ENCODE data around the gene GJD4. TPM values are rescaled to one million over a fixed set of nuclear protein-coding genes. Genes with fewer than 3 reads are reported as not detected.

Gene GJD4
- total and polyA plus RNA-seq, 2 donors (not counting 1 experiment from before 2014, with no cell fraction given), result not detected

GRCh38 chr10:35569836-35570235 lies 35.3 kb upstream of the GJD4 start:
- WGBS (ENCODE audit: insufficient coverage), result 92% methylated on average over 3 of the region's 4 CpGs
- no peak overlapping the region for H3K27ac Mint-ChIP-seq
- Histone ChIP-seq H4K20me1 (ENCODE audit: control insufficient read depth, insufficient read depth, low read length, poor library complexity, severe bottlenecking) (peaks cover 7% of the 10 kb centered on the region), H3K27ac (ENCODE audit: low read length in 2 of 2) (no peak overlapping the region), H3K4me2 (replicated peaks; ENCODE audit: low read depth, low read length, poor library complexity, severe bottlenecking) (no peak overlapping the region), H3K4me1 (ENCODE audit: control insufficient read depth in 2 of 2, insufficient read depth in 2 of 2, low read length in 2 of 2) (peaks cover 4 to 5% of the 10 kb centered on the region in 2 donors), H3K27me3 (replicated peaks in 1 of 4; ENCODE audit: control extremely low read depth in 1 of 4, control insufficient read depth in 3 of 4, insufficient read depth in 4 of 4, low read length in 3 of 4) (no peaks in the 10 kb centered on the region), H3K36me3 (replicated peaks in 1 of 2; ENCODE audit: control extremely low read depth in 1 of 2, control insufficient read depth in 1 of 2, extremely low read depth in 1 of 2, insufficient read depth in 2 of 2, low read length in 1 of 2) (peaks cover 0 to 38% of the 10 kb centered on the region in 2 experiments), H3K9ac (ENCODE audit: low read length) (no peak overlapping the region), H3K79me2 (ENCODE audit: control insufficient read depth, insufficient read depth, low read length) (no peaks in the 10 kb centered on the region), H3K9me3 (ENCODE audit: control extremely low read depth in 1 of 3, control insufficient read depth in 2 of 3, insufficient read depth in 1 of 3, low read length in 2 of 3) (no peaks in the 10 kb centered on the region), H3K4me3 (ENCODE audit: control extremely low read depth in 1 of 5, extremely low read depth in 1 of 5, insufficient read depth in 1 of 5, low read depth in 2 of 5, low read length in 4 of 5) (no peak overlapping the region), H2AFZ (ENCODE audit: insufficient read depth, low read depth, low read length, poor library complexity, severe bottlenecking) (no peak overlapping the region)
- ChIA-PET POLR2A (no interaction called here), CTCF (no interaction called here)
- DNase-seq (no peak), ATAC-seq (ENCODE audit: low read depth) (no peak)
- H3K9me3 Mint-ChIP-seq (ENCODE audit: insufficient read depth), result no peaks in the 10 kb centered on the region
- intact Hi-C loops (cut with micrococcal nuclease), result no loop called here
- H3K27me3 Mint-ChIP-seq, result no peaks in the 10 kb centered on the region
- no peak for TF ChIP-seq CTCF (IDR thresholded peaks at IDR 0.05)
- no peak for TF ChIP-seq EZH2 (IDR thresholded peaks at IDR 0.05; ENCODE audit: borderline replicate concordance, insufficient read depth, low read depth, low read length, poor library complexity, severe bottlenecking)
- no peak overlapping the region for H3K4me3 Mint-ChIP-seq
- peaks cover 8% of the 10 kb centered on the region for H3K4me1 Mint-ChIP-seq

- Histone ChIP-seq H3K27me3 (replicated peaks in 1 of 4; ENCODE audit: control extremely low read depth in 1 of 4, control insufficient read depth in 3 of 4, insufficient read depth in 4 of 4, low read length in 3 of 4) (no peaks in the 10 kb centered on the region), H3K9ac (ENCODE audit: low read length) (no peak overlapping the region), H3K9me3 (ENCODE audit: control extremely low read depth in 1 of 3, control insufficient read depth in 2 of 3, insufficient read depth in 1 of 3, low read length in 2 of 3) (no peaks in the 10 kb centered on the region), H3K4me3 (ENCODE audit: control extremely low read depth in 1 of 5, extremely low read depth in 1 of 5, insufficient read depth in 1 of 5, low read depth in 2 of 5, low read length in 4 of 5) (no peak overlapping the region), H3K36me3 (replicated peaks in 1 of 2; ENCODE audit: control extremely low read depth in 1 of 2, control insufficient read depth in 1 of 2, extremely low read depth in 1 of 2, insufficient read depth in 2 of 2, low read length in 1 of 2) (peaks cover 0 to 38% of the 10 kb centered on the region in 2 experiments), H2AFZ (ENCODE audit: insufficient read depth, low read depth, low read length, poor library complexity, severe bottlenecking) (no peak overlapping the region), H3K4me1 (ENCODE audit: control insufficient read depth in 2 of 2, insufficient read depth in 2 of 2, low read length in 2 of 2) (no peaks in the 10 kb centered on the region), H3K27ac (ENCODE audit: low read length in 2 of 2) (no peak overlapping the region), H4K20me1 (ENCODE audit: control insufficient read depth, insufficient read depth, low read length, poor library complexity, severe bottlenecking) (peaks cover 2% of the 10 kb centered on the region), H3K4me2 (replicated peaks; ENCODE audit: low read depth, low read length, poor library complexity, severe bottlenecking) (no peak overlapping the region), H3K79me2 (ENCODE audit: control insufficient read depth, insufficient read depth, low read length) (no peaks in the 10 kb centered on the region)
- WGBS (ENCODE audit: insufficient coverage), result no CpG with 5 or more reads among the region's 1 CpG
- intact Hi-C loops (cut with micrococcal nuclease), result no loop called here
- DNase-seq, result no peak
- POLR2A ChIA-PET, result no interaction called here
- Mint-ChIP-seq H3K27me3 (no peaks in the 10 kb centered on the region), H3K4me1 (peaks cover 4% of the 10 kb centered on the region), H3K4me3 (no peak overlapping the region), H3K9me3 (ENCODE audit: insufficient read depth) (no peaks in the 10 kb centered on the region), H3K27ac (no peak overlapping the region)
- no peak for TF ChIP-seq EZH2 (IDR thresholded peaks at IDR 0.05; ENCODE audit: borderline replicate concordance, insufficient read depth, low read depth, low read length, poor library complexity, severe bottlenecking)
- no peak for TF ChIP-seq CTCF (IDR thresholded peaks at IDR 0.05)
- ATAC-seq (ENCODE audit: low read depth), result no peak
- CTCF ChIA-PET, result no interaction called here
These were observed 34.7 kb upstream of the GJD4 start for GRCh38 chr10:35570397-35570796.
